HL-60 (cell line): ENCODE measurements around the gene SLC38A1.

Experiments used
- DNase-seq, 2 experiments: peaks; one replicate each; pipeline ENCODE4 v3.0.0-alpha.2; 2010 to 2020; ENCODE audit warnings: low read depth in 1 of 2, low spot score in 1 of 2
- H3K27ac ChIP-seq: fragments of 250-450 bp; sonication (Bioruptor Pico); replicated peaks from 2 replicates; pipeline ENCODE4 v1.5.1; 2020; ENCODE audit warnings: mild to moderate bottlenecking, moderate library complexity
- H3K27me3 ChIP-seq: fragments of 250-450 bp; sonication (Bioruptor Pico); 2 replicates; pipeline ENCODE4 v1.5.1; 2021; ENCODE audit warnings: mild to moderate bottlenecking, moderate library complexity; ENCODE audit not compliant: insufficient read depth, poor library complexity, severe bottlenecking
- H3K4me3 ChIP-seq: replicated peaks from 2 replicates; pipeline ENCODE4 v1.5.1; 2011; ENCODE audit warnings: mild to moderate bottlenecking, control low read depth, low read length; ENCODE audit not compliant: insufficient read depth
- GABPA ChIP-seq: IDR thresholded peaks from 2 replicates; pipeline ENCODE4 v1.6.1; 2012; ENCODE audit warnings: low read depth
- POLR2AphosphoS5 ChIP-seq: IDR thresholded peaks from 2 replicates; pipeline ENCODE4 v1.6.1; 2012; ENCODE audit warnings: low read depth
- SPI1 ChIP-seq: IDR thresholded peaks from 2 replicates; pipeline ENCODE4 v1.6.1; 2012; ENCODE audit warnings: low read depth, mild to moderate bottlenecking, borderline replicate concordance
- TF ChIP-seq, protein P1 (sequence below): IDR thresholded peaks from 2 replicates; pipeline ENCODE4 v1.6.1; 2012; ENCODE audit warnings: low read depth; ENCODE audit not compliant: insufficient replicate concordance
- TF ChIP-seq, protein P2 (sequence below): IDR thresholded peaks from one replicate; pipeline ENCODE4 v1.5.1; 2011; ENCODE audit warnings: low read length, control low read depth, inconsistent platforms; ENCODE audit not compliant: insufficient read depth

Gene SLC38A1

DNA sequence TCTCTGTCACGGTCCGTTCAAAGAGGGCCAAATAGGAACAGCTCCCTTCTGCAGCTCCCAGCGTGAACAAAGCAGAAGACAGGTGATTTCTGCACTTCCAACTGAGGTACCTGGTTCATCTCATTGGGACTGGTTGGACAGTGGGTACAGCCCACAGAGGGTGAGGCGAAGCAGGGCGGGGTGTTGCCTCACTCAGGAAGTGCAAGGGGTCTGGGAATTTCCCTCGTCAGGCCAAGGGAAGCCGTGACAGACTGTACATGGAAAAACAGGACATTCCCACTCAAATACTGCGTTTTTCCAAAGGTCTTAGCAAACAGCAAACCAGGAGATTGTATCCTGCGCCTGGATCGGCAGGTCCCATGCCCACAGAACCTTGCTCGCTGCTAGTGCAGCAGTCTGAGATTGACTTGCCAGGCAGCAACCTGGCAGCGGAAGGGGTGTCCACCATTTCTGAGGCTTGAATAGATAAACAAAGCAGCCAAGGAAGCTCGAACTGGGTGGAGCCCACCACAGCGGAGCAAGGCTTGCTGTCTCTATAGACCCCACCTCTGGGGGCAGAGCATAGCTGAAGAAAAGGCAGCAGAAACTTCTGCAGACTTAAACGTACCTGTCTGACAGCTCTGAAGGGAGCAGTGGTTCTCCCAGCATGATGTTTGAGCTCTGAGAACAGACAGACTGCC lies 22.7 kb downstream of the SLC38A1 start:
- DNase-seq = no peak
- Histone ChIP-seq H3K27ac (no peak overlapping the region), H3K4me3 (no peak overlapping the region), H3K27me3 (no peaks in the 10 kb centered on the region)
- TF ChIP-seq SPI1 (no peak), GABPA (no peak), POLR2AphosphoS5 (no peak)
- TF ChIP-seq, protein P1, sequence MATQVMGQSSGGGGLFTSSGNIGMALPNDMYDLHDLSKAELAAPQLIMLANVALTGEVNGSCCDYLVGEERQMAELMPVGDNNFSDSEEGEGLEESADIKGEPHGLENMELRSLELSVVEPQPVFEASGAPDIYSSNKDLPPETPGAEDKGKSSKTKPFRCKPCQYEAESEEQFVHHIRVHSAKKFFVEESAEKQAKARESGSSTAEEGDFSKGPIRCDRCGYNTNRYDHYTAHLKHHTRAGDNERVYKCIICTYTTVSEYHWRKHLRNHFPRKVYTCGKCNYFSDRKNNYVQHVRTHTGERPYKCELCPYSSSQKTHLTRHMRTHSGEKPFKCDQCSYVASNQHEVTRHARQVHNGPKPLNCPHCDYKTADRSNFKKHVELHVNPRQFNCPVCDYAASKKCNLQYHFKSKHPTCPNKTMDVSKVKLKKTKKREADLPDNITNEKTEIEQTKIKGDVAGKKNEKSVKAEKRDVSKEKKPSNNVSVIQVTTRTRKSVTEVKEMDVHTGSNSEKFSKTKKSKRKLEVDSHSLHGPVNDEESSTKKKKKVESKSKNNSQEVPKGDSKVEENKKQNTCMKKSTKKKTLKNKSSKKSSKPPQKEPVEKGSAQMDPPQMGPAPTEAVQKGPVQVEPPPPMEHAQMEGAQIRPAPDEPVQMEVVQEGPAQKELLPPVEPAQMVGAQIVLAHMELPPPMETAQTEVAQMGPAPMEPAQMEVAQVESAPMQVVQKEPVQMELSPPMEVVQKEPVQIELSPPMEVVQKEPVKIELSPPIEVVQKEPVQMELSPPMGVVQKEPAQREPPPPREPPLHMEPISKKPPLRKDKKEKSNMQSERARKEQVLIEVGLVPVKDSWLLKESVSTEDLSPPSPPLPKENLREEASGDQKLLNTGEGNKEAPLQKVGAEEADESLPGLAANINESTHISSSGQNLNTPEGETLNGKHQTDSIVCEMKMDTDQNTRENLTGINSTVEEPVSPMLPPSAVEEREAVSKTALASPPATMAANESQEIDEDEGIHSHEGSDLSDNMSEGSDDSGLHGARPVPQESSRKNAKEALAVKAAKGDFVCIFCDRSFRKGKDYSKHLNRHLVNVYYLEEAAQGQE = no peak
- TF ChIP-seq, protein P2, sequence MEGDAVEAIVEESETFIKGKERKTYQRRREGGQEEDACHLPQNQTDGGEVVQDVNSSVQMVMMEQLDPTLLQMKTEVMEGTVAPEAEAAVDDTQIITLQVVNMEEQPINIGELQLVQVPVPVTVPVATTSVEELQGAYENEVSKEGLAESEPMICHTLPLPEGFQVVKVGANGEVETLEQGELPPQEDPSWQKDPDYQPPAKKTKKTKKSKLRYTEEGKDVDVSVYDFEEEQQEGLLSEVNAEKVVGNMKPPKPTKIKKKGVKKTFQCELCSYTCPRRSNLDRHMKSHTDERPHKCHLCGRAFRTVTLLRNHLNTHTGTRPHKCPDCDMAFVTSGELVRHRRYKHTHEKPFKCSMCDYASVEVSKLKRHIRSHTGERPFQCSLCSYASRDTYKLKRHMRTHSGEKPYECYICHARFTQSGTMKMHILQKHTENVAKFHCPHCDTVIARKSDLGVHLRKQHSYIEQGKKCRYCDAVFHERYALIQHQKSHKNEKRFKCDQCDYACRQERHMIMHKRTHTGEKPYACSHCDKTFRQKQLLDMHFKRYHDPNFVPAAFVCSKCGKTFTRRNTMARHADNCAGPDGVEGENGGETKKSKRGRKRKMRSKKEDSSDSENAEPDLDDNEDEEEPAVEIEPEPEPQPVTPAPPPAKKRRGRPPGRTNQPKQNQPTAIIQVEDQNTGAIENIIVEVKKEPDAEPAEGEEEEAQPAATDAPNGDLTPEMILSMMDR = no peak

DNA sequence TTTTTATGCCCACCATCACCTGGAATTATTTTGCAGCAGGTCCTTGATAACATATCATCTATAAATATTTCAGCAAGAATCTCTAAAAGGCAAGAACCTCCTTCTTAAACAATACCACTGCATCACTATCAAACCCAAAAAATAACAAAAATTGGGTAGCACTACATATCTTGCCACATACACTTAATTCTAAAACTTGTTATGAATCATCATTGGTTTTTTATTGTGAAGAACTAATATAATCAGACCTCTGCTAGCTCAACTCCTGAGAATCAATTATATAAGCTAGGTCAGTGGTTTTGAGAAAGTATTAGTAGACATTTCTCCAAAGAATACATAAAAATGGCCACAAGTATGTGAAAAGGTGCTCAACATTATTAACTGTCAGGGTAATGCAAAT lies 23.8 kb downstream of the SLC38A1 start:
- no peaks in the 10 kb centered on the region for H3K27me3 ChIP-seq
- H3K4me3 ChIP-seq = no peak overlapping the region
- DNase-seq = no peak
- H3K27ac ChIP-seq = no peak overlapping the region
- TF ChIP-seq SPI1 (no peak), POLR2AphosphoS5 (no peak), GABPA (no peak)
- TF ChIP-seq, protein P1 = no peak
- TF ChIP-seq, protein P2 = no peak

DNA sequence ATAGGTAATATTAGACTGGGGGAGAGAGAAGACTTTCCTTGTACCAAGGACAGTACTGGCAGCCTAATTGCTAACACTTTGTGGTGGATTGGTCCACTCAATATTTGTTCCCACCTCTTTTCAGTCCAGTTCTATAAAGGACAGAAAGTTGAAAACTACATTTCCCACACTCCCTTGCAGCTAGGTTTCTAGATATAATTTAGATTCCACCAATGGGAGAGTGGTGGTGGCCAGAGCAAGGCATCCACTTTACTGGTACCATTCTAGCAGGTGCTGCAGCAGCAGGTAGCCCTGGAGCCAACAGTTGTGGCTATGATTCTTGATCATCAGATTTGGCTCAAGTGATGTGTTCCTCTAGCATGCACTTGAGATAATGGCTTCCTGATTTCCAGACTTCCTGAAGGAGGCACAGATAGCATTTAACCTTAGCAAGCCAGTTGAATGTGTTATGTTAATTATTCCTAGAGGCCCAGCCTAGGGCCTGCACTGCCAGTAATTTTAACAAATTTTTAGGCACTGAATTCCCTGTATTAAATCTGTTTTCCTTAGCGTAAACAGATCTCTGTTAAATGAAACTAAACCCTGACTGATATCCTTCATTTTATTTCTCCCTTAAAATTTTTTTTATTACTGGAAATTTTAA lies 24.4 kb downstream of the SLC38A1 start:
- TF ChIP-seq, protein P1 = no peak
- no peak for DNase-seq
- Histone ChIP-seq H3K4me3 (no peak overlapping the region), H3K27ac (no peak overlapping the region), H3K27me3 (no peaks in the 10 kb centered on the region)
